Erythroblast (primary cell): ENCODE results near the gene FAM219A.
A peak's percentile ranks its signal among the peaks of the same experiment; 100 is the strongest.

Experiments
- DNase-seq, 2 experiments: peaks; one replicate each; lab custom pipeline; 2025; lab: John Stamatoyannopoulos, UW
- GATA1 ChIP-seq: IDR thresholded peaks from 2 replicates; pipeline ENCODE4 v1.6.1; 2011; ENCODE audit warnings: low read depth, mild to moderate bottlenecking, control low read depth, low read length, moderate library complexity
- POLR2A ChIP-seq: IDR thresholded peaks from 2 replicates; pipeline ENCODE4 v1.6.1; 2011; ENCODE audit warnings: mild to moderate bottlenecking, low read length

FAM219A gene

DNA sequence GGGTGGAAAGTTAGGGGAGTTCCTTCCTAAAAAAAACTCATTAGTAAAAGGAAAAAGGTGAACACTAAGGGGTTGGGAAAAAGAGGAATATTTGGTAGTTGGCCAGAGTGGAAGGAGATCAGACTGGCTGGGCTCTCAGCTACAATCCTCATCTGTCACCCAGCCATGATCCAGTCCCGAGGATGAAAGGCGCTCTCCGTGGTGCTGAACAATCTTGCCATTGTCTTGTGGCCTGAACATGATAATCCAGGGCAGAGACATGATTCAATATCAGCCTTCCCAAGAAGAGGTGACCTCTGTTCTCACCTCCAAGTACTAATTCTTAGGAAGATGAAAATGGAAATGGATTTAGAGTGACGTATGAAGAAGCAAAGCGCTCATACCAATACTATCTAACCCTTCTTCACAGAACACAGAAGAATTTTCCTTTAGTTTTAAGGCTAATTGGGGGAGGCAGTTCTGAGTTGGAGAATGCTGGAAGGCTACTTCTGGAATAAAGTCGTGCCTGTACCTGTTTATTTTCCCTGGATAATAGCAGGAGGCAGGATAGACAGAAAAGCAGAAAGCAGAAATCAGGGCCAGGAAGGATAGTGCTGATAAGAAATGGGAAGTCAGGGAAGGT is 45.0 kb downstream of the FAM219A start:
- DNase-seq: peak; percentile 45 to 53
- TF ChIP-seq POLR2A (no peak), GATA1 (no peak)

DNA sequence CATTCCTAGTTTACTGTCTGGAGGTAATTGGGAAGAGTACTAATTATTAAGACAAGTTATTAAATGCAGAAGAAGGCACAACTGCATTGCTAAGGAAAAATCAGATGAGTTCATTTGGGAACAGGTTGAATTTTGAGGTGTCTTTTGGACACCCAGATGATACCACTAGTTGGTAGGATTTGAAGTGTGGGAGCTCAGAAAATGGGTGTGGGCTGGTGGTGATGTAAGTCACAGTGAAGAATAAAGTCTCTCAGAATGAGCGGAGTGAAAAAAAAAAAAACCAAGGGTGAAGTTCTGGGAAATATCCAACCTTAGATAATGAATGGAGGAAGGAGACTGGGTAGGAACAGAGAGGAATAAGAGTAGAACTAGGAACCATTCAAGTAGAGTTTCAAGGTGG is 46.0 kb downstream of the FAM219A start:
- TF ChIP-seq GATA1 (no peak), POLR2A (no peak)
- DNase-seq: no peak

DNA sequence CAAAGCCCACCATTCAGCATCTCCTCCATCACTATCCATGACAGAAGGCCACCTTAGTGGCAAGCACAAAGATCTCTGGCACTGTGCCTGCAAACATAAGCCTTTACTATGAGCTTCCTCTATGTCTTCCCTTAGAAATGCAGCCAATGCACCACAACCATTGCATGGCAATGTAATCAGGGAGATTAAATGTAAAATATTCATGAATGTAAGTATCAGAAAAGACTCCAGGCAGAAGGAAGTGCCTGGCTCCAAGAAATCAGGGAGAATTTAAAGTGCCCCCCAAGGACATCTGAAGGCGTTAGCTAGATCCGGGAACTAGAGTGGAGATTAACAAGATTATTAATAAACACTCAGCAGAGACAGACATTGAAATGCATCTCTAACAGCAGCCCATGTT is 49.2 kb downstream of the FAM219A start:
- TF ChIP-seq POLR2A (no peak), GATA1 (no peak)
- DNase-seq: no peak

DNA sequence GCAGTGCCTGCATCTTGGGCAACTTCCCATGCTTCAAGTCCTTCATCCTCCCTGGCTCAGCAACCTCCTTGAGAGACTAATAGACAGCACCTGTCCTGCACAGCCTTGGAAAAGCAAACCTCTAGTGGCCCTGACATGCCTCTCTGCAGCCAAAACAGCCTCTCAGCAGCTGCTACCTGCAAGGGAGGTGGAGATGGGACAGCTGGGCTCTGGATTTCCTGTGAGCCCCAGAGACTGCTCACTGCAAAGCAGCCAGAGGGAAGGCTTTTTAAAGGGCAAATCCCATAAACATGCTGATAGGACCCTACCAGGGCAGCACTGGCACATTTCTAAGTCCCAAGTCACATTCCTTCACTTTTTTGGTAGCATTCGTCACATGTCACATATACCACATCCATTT is 50.2 kb downstream of the FAM219A start:
- DNase-seq: no peak
- TF ChIP-seq POLR2A (no peak), GATA1 (no peak)

DNA sequence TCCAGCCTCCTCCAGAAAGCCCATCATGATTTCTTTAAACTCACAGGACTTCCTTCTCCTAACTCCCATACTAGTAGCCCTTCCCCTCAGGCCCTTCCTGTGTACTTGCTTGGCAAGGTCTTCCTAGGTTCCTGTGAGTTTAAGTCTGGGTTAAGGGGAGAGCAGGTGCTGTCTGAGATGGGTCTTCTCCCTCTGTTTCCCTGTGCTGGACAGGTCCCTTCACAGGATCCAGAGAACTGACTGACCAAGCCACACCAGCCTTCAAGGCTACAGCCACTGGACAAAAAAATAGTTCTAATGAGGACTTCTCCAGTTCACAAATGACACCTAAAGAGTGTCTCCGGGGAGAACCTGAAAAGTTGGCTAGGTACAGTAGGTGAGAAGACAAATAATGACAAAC is 52.2 kb downstream of the FAM219A start:
- no peak for DNase-seq
- TF ChIP-seq GATA1 (no peak), POLR2A (no peak)

DNA sequence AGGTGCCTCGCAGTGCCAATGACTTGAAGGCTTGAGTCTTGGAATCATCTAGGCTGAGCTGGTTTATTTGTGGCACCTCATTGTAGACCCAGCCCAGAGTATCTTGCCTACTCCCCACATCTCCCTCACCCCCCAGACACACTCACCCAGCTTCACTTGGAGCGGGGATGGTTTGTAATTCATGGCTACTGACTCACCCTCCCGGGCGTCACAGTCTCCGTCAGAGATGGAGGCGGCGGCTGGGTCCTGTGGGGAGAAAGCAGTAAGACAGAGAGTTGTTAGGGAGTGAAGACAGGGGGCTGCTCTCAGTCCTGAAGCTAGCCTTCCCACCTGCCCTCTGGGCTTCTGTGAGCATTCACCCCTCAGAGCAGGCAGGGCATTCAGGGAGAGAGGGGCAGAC is 52.7 kb downstream of the FAM219A start:
- TF ChIP-seq POLR2A (no peak), GATA1 (no peak)
- no peak for DNase-seq

DNA sequence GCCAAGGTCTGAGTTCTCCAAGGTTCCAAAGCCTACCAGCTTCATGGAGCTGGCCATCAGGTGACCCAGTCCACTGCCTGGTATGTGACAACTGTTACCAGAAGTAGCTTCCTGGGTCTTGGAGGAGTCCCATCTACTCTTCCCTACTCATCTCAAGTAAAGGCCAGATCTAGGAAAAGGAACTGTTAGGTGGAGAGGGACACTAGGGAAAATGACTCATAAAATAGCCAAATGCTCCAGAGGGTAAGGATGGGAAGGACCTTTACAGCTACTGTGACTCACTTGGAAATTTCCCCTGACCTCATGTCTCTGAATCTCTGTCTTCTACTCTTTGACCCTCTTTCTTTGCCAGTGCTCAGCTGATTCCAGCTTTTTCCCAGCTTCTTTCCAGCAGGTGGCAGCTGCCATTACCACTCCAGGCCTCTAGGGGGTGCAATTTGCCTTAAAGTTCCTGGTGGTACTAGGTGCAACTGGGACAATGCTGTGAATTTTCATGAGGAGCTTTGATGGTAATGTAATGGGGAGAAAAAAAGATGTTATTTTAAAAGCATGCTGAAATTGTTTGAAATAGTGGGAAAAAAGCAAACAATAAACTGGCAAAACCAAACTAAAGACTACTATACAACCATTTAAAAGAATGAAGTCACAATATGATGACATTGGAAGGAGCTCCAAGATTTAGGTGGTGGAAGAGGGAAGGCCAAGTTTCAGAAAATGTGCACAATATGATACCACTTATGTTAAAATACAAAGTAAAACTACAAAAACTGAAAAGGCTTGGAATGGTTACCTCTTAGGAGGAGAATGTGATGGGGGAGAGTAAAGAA is 54.6 kb downstream of the FAM219A start:
- TF ChIP-seq GATA1 (no peak), POLR2A (no peak)
- peak; percentile 47 to 76 for DNase-seq

DNA sequence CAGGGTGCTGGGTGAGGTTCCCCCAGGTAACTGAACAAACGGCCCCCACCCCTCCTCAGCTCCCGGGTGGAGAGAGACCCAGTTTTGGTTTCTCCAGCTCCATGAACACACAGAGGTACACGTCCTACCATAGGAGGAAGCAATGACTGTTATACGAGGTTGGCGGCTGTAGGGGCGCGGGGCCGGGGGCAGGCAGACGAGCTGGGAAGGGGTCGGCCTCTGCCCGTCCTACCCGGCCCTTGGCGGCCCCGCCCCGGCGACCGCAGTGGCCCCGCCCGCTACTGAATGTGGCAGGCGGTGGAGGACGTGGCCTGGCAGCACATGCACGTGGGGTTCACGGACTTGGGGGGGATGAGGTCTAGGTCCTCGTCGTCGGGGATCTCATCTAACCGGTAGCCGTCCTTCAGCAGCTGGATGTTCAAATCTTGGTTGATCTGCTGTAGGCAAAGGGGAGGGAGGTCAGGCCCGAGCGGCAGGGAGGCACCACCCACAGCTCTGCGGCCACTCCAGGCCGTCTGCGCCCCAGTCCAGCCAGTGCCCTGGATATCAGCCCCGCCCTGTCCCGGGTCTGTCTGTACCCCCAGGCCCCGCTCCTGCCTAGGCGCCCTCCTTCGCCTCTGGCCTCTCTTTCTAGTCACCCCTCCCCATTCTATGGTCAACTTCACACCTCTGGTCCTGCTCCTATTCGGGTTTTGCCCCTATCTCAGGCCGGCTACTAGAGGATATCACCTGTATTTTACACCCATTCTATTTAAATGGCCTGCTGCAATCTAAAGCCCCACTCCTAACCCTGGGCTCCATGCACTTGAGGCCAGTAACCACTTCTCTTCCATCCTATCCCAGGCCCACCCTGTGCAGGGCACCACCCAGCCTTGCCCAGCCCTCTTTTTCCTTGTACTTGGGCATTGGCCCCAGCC is 57.4 kb downstream of the FAM219A start:
- TF ChIP-seq GATA1 (no peak), POLR2A (no peak)
- DNase-seq: no peak

DNA sequence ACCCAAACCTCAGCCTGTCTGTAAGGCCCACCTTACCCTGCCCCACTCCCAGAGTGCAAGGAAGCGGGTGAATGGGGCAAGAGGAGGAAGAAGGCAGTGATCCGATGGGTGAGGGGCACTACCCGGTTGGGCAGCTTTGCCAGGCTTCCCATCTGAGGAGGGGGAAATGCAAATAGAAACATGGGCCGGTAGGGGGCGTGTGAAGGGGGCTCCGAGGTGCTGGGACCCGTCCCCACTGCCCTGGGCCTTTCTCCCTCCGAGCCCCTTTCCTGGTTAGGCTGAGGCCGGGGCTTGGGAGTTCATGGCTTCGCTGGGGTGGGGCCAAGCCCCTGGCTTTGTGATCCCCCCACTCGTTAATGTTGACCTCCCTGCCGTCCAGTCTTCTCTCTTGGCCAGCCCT is 58.1 kb downstream of the FAM219A start:
- TF ChIP-seq GATA1: no peak
- TF ChIP-seq POLR2A: no peak
- no peak for DNase-seq

DNA sequence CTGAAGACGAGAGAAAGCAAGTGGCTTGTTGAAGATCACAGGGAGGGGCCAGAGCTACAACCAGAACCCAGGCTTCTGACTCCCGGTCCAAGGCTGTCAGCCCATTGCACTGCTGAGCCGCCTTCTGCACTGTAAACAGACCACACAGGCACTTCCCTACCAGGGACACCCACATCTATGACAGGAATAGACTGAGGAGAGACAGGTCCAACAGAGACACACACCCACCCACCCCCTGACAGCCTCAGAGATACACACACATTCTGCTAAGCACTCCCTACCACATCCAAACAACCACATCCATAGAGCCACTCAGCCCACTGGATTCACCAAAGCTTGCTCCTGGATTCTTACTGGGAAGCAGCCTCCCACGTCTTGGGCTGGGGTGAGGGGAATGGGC is 58.6 kb downstream of the FAM219A start:
- TF ChIP-seq POLR2A (no peak), GATA1 (no peak)
- no peak for DNase-seq

DNA sequence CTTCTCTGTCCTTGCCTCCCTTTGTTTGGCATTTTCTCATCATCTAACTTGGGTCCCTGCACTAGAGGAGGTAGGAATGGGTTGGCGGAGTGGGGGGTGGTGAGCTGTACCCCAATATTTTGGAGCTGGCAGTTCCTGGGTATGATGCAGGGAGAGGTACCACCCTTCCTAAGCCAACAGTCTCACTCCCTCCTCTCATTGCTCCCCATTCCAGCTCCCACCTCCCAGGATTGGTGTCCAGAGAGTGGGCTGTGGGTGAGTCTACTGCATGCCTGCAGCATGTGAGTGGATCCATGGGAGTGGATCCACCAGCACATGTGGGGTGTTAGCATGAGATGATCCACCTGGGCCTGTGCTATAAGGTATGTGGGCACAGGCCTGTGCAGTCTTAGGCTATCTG is 59.5 kb downstream of the FAM219A start:
- no peak for TF ChIP-seq GATA1
- TF ChIP-seq POLR2A: no peak

DNA sequence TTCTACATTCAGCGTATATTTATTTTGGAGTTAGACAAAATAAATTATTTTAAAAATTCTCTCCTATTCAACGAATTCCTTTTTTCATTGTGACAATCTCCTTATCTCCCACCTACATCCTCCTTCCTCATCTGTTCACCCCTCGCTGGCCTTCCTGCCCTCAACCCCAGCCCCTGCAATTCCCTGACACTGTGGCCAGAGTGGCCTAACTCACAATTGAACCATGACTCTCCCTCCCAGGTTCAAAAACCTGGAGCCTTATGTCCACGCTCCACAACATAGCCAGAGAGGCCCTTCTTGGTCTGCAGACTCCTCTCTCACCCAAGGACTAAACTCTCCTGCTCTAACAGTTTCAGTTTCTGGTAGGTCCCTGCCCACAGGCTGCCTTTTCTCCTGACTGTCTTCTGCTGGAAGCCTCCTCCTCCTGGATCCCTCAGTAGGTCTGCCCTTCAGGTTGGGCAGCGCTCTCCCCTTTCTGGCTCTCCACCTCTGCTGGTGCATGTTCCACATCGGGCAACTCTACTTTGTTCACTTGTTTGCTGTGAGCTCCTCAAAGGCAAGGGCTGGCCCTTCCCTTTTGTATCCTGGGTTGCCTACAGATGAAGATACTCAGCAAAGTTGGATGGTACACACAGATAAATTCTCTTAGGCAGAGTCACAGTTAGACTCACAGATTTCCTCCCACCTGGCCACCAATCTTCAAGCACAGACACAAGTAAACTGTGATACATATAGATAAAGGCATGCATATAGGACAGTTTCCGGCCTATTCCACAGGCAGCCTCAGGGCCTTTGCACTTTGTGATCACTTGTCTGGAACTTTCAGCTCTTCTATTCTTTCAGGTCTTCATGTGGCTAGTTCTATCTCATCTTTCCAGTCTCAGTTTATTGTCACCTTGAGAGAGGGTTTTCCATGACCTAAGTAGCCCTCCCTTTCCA is 61.8 kb downstream of the FAM219A start:
- no peak for DNase-seq
- TF ChIP-seq POLR2A (no peak), GATA1 (no peak)

More for the DNA sequence above, 59.5 kb downstream of the FAM219A start:
- DNase-seq: no peak

DNA sequence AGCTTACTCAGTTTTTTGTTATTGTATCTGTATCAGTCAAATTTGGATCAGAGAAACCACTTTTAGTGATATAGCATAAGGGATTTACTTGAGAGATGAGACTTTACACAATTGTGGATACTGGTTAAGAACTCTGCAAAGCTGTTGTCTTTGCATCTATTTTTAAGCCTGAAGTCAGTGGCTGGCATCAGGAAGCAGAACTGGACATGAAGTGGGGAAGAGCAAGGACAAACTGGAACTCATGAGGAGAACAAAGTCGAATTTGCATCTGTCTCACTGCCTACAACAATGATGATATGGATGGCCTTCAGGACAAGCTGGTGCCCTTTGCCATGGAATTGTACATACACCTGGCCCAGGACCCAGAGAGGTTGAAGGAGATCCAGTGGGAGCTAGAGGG is 65.9 kb downstream of the FAM219A start:
- no peak for DNase-seq
- no peak for TF ChIP-seq GATA1
- TF ChIP-seq POLR2A: no peak
